Activated gamma-delta T cell treated with Interleukin-2 at 50 U/mL for 16 hours (primary cell): ENCODE measurements around the gene ANXA3.

ENCODE experiments used
- DNase-seq: peaks from one replicate; pipeline ENCODE4 v3.0.0-alpha.2; 2020

ANXA3 gene

DNA sequence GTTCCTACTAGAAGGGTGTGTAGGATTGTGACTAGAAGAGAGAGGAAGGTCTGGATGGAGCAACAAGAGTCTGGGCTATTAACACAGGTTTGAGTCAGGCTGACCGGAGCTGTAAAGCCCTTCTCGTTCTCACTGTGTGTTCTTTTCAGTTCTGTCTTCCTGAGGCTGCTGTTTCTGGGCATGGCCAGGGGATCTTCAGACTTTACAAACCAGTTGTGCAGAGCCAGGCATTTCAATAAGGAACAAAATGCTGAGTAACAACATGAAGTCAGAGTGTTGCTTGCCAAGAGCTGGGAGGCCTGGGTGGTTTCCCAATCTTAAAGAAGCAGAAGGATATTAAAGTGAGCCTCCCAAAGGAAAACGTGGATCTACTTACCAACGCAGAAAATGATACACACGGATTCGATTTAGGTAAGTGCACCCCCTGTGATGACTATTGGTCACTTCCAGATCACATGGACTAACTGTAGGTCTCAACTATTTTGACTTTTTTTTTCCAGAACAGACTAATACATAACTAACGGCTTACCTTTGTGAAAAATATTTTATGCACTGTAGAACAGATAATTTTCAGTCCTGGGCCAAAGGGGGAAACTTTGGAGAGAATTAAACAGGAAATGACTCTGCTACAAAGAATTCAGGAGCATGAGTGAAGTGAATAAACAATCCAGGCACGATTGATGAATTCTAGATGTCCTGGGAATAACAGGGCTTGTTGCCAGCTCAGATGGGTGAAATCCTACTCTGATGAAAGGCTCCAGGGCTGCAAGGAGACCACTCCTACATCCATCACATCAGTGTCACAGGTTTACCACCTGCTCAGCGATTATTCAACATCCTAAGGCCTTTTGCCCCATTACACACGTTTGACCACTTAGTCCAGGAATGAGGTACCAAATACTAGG, 94.5 kb downstream of the ANXA3 start:
- no peak for DNase-seq

GRCh38 chr4:78647272-78647671, 95.7 kb downstream of the ANXA3 start:
- no peak for DNase-seq

DNA sequence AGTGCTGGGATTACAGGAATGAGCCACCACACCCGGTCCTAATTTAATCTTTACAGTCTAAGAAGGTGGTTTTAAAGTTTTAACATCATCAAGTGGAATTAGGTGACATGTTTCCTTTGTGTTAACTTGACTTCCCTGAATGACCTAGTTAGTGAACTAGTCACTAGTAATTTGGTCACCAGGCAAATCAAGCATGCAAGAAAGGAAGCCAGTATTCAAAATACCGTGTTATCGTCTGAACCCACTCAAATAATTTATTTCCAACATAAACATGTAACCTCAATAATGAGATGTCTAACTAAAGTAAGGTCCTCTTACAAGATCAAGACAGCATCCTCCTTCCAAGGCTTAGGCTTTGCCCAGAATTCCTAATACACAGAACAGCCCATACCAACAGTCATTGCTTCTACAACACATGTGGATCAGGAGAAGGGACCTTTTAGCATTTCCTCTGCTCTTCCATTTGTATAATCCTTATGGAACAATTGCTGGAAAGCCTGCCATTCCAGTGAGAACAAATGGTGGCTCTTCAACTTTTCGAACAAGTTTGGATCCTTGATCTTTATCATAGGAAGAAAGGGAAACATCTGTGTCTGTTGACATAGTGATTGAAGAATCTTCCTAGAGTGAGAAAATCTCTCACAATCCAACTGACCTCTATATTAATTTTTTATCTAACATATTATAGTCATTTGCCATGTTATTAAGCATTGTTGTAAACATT, 97.2 kb downstream of the ANXA3 start:
- DNase-seq, result no peak

DNA sequence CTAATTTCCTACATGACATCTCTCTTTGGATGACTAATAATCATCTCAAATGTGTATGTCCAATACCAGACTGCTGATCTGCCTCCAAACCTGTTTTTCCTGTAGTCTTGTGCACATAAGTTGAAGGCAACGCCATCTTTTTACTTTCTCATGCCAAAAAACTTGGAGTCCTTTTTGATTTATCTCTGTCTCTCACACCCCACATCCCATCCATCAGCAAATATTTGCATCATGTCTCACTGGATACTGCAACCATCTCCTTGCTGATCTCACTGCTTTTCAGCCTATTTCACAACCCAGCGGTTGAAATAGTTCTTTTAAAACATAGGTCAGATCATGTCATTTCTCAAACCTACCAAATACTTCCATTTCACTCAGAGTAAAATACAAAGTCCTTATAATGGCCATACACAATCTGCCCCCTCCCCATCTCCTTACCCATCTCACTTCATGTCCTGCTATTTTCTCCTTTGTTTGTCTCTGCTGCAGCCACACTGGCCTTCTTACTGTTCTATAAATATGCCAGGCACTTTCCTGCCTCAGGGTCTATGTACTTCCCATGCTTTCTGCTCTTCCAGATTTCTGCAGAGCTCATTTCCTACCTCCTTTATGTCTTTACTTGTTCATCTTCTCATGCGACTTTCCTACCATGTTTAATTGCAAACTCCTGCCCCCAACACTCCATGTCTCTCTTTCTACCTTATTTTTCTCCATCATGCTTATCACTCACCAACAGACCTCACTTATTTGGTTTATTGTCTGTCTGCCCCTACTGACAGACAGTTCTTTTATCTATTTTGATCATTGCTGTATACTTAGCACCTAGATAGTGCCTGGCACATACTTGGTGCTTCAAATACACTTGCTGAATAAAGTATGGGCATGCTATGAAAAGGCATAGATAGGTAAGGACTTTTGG, 98.8 kb downstream of the ANXA3 start:
- DNase-seq, result no peak

DNA sequence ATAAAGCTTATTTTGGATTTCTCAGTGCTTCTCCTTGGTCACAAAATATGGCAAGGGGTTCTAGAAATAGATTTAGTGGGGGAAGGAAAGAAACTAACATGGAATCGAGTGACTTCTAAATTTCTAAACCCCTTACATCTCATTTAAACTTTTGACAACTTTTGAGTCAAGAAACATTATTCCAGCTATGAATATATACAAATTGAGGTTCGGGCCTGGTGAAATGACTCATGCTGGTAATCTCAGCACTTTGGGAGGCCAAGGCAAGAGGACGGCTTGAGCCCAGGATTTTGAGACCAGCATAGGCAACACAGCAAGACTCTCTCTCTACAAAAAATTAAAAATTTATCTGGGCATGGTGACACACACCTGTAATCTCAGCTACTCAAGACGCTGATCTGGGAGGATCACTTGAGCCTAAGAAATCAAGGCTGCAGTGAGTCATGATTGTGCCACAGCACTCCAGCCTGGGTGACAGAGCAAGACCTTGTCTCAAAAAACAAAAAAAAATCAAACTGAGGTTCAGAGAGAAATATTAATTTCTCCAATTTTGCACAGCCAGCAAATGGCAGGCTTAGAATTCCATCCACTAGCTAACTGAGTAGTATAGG, 99.8 kb downstream of the ANXA3 start:
- DNase-seq, result no peak

DNA sequence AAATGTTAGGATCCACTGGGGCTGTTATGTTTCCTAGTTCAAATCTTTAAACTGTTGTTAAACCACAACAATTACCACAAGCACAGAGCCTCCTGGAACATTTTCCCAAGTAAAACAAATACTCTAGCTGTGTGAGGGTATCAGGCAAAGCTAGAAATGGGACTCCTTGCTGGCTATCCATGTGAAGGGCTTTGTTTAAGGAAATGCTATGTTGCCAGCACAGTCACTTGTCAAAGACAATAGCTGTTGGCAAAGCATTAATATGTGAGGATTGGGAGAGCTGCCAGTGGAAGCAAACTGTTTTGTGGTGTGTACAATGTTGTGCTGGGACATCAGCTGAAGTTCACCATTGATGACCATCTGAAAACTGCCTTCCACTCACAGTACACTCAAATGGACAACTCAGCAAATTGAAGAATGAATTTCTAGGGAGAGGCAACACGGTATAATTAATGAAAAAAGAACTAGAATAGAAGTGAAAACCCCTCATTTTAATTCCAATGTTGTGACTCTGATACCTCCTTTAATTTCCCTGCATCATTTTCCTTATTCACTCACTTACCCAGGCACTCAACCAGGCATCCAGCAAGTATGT, 100.8 kb downstream of the ANXA3 start:
- no peak for DNase-seq

- DNase-seq, result no peak
Measured at GRCh38 chr4:78653655-78654054, 102.1 kb downstream of the ANXA3 start.

DNA sequence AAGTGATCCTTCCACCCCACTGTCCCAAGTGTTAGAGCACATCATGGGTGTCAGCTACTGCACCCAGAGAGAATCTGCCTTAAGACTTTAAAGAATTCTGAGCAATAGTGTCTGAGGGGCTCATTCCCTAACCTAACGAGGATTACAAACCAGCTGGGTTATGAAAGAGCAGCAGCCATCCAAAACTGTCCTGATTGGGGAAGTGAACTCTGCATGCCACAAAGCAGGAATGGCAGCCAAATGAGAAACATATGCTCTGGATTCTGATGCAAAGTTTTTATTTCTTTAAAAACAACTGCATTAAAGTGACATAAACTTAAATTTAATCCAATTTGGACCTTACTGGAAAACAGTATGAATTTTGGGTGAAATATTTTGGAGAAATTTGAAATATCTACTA, 103.2 kb downstream of the ANXA3 start:
- no peak for DNase-seq

DNA sequence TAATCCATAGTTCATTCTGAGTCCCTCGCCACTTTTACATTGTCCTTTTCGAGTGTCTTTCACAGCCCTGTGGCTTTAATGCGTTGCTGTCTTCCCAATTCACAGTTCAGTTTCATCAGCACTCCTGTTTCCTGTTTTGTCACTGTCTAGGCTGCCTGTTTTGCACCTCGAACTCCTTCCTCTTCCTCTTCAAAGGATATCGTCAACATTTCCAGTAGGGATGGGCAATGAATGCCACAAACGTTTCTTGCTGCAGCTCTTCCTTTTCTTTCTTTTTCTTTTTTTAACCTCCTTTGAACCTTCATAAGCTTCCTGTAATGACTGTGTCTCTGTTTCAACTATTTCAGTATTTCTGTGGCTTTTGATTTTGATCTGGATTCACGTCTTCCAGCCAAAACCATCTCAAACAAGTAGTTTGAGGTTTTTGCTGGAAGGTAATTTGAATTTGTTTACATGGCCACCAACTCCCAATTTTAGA, 105.4 kb downstream of the ANXA3 start:
- DNase-seq, result no peak

DNA sequence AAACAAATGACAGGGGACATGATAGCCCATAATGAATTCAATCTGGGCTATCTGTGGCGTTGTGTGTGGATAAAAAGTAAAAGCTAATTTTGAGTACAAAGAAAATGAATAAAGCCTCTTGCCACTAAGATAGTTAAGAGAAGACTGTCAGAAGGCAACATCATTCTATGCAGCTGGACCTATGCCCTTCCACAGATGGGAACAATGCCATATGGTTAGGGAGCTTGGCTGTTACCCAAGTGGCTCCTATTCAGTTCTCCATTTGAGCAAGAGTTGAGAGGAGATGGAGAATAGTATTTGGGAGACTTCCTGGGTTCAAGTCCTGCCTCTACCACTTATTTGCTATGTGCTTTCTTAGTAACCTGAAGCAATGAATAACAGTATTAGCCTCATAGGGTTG, 107.7 kb downstream of the ANXA3 start:
- no peak for DNase-seq

DNA sequence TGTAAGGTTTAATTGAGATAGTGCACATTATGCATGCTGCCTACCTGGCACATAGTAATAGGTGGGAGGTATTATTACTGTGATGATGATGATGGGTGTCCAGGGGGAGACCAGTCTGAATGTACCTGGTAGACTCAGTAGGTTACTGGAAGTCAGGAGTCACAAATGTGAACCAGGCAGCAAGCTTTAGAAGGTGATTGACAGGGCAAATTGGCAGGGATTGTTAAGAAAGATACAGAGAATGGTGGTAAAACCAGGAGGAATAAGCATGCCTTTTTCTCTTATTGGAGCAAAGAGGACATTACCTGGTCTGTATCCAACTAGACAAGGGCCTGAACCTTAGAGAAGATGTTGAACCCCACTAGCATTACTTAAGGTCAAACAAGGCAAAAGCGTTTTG, 108.1 kb downstream of the ANXA3 start:
- DNase-seq, result no peak
